Activated naive CD8-positive, alpha-beta T cell treated with anti-CD3 and anti-CD28 coated beads, Interleukin-2, amount 50 U/mL, for 16 hours (primary cell): Measurements from ENCODE around the gene TP53AIP1.

ENCODE experiments used
- DNase-seq: peaks from one replicate; pipeline ENCODE4 v3.0.0-alpha.2; 2020; ENCODE audit warnings: low read depth, low spot score

TP53AIP1 gene

DNA sequence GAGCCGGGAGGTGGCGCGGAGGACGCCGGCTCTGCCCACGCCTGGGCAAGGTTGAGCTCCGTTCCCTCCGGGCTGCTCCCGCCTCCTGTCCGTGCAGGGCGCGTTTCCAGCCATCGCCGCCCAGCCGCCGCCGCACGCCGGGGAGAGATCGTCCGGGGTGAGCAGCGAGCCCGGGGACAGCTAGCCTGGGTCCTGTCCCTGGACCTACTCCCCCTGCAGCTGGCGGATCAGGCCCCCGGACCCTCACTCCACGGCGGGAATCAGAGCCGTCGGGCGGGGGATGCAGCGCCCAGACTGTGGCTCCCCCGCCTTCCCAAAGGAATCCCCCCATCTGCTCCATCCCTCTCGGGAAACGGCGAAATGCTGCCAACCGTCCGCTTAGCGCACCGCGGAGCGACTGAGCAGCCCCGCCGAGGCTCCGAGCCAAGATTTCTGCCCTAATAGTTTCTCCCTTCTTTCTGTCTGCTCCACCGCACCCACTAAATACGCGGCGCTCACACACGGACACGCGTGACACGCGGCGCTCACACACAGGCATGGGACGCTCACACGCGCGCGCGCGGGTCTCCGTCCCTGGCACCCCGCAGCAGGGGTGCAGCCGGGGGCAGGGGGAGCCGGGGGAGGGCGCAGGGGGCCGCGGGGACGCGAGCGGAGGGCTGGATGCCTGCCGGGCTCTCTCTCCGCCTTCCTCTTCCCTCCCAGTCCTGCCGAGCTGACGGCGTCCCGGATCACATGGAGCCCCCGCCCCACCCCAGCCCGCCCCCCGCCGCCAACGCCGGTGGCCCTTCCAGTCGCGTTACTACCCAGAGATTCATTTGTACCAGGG, 51.9 kb downstream of the TP53AIP1 start, which contains the start of gene KCNJ5:
Gene KCNJ5, plus strand, starts transcription at position 814 of the 826 bp plus-strand sequence. CDS start 19,918 bp downstream, outside the sequence.
- DNase-seq: no peak

DNA sequence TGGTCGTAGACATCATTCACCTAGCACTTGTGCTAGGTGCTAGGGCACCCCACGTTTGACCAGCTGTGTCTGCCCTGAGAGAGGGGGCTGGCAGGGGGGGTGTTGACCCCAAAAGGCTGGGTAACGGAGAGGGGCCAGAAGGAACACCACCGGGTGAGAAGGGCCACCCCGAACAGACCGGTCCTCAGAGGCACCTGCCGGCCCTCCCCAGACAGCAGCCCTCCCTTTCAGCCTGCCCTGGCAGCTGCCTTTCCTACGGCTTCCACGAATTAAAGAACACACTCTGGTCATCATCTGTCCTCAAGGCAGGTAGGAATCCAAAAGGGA, 52.5 kb downstream of the TP53AIP1 start:
- DNase-seq: no peak

DNA sequence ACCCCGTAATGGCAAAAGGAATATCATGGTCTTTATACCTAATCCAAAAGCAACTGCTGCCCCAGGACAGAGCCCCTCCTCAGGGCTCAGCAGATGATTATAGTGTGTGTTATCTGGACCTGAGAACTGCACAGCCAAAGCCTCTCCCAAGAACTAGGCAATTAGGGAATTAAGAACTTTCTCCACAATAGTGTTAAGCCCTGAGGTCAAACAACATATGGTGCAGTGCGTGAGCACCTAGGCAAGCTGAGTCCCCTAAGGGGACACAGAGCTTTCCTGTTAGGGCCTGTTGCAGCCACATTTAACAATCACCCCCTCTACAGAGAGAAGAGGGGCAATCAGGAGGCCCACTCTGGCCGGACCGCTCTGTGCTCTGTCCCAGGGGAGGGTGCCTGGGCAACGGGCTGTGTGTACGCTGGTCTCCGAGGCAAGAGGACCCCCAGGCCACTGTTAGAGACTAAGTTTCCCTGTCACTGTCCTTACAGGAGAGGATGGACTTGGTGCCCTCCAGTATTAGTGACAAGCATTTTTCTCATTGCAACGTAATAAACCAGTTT, 52.9 kb downstream of the TP53AIP1 start:
- no peak for DNase-seq

DNA sequence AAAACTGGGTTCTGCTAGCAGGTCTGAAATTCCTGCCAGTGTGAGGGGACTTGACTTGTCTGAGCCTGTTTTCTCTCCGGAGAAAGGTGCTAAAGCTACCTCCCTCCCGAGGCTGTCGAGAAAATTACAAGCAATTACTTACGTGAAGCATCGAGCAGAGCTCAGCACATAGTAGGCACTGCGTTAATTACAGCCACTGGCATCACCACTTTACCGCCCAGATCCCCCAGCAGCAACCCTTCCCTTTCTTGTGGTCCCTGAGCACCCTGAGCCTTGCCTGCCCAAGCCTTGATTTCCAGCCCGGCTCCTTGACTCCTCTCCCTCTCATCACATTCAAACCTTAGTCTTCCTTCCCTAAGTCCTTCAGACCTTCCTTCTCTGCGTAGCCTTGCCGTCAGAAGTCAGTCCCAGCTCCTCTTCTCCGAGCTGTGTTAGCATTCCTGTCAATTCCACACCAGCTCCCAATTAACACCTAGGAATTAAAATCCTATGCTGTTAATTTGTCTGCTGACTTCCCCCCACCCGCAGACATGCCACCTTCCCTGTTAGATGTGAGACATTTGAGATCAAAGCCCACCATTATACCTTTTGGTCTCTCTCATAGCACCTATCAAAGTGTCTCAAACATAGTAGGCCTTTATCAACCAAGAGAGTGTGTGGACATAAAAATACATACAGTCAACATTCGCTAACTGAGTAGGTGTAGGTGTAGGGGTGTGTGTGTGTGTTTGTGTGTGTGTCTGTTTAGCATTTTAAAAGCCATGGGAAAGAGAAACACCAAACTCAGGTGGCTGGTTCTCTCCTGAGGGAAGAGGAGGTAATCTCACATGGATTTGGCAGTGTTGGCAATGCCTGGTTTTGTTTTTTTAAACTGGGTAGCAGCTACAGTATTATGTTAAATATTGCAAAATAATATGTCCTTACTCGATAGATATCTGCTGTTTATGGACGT, 54.4 kb downstream of the TP53AIP1 start:
- DNase-seq: no peak

DNA sequence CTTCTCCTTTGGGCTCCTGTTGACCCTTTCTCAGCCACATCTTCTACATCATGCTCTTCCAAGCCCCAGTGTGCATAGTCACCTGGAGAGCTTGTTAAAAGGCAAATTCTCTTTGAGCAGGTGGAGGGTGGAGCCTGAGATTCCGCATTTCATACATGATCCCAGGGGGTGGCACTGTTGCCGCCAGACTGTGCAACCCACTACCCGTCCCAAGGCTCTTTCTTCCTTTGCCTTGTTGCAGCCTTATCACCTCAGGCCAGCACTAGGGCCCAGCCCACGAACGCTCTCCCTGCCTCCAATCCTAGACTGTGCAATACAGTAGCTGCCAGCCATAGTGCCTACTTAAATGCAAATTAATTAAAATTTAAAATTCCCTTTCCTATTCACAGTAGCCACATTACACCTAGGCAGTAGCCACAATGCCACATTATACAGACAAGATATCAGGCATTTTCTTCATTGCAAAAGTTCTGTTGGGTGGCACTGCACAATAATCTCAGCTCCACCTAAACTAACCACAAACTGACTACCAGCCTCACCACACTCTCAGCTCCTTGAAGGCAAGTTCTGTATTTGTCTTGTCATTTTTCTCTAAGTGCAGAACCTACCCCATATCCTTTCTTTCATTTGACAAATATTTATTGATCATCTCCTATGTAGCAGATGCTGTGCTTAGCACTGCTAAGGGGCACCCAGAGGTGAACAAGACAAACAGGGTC, 56.1 kb downstream of the TP53AIP1 start:
- no peak for DNase-seq
